Measurements from ENCODE around the gene GALNT2.
A peak's percentile ranks its signal among the peaks of the same experiment; 100 is the strongest.

The GALNT2 gene

GRCh38 chr1:230091473-230092231, 24.6 kb downstream of the GALNT2 start:
- no peak for DNase-seq (ENCODE audit: low spot score)

GRCh38 chr1:230094746-230095145, 27.7 kb downstream of the GALNT2 start:
- DNase-seq (ENCODE audit: low spot score): no peak

GRCh38 chr1:230095938-230096337, 28.9 kb downstream of the GALNT2 start:
- DNase-seq (ENCODE audit: low spot score): no peak

- no peak for DNase-seq (ENCODE audit: low spot score)
These were observed 30.3 kb downstream of the GALNT2 start for GRCh38 chr1:230097370-230097769.

- DNase-seq (ENCODE audit: low spot score): no peak
These were observed 31.7 kb downstream of the GALNT2 start for GRCh38 chr1:230098723-230099122.

GRCh38 chr1:230099465-230099864, 32.4 kb downstream of the GALNT2 start:
- peak; percentile 96 for DNase-seq (ENCODE audit: low spot score)

GRCh38 chr1:230100932-230101331, 33.9 kb downstream of the GALNT2 start:
- no peak for DNase-seq (ENCODE audit: low spot score)

GRCh38 chr1:230101556-230101955, 34.5 kb downstream of the GALNT2 start:
- no peak for DNase-seq (ENCODE audit: low spot score)

GRCh38 chr1:230102046-230102445, 35.0 kb downstream of the GALNT2 start:
- no peak for DNase-seq (ENCODE audit: low spot score)

GRCh38 chr1:230102472-230102871, 35.4 kb downstream of the GALNT2 start:
- DNase-seq (ENCODE audit: low spot score): no peak

GRCh38 chr1:230103306-230104173, 36.5 kb downstream of the GALNT2 start:
- DNase-seq (ENCODE audit: low spot score): no peak

- peak; percentile 60 for DNase-seq (ENCODE audit: low spot score)
These were observed 37.6 kb downstream of the GALNT2 start for GRCh38 chr1:230104395-230105244.

GRCh38 chr1:230105245-230105753, 38.3 kb downstream of the GALNT2 start:
- no peak for DNase-seq (ENCODE audit: low spot score)

- DNase-seq (ENCODE audit: low spot score): no peak
These were observed 39.0 kb downstream of the GALNT2 start for GRCh38 chr1:230105754-230106625.

- no peak for DNase-seq (ENCODE audit: low spot score)
These were observed 40.9 kb downstream of the GALNT2 start for GRCh38 chr1:230107941-230108340.

- no peak for DNase-seq (ENCODE audit: low spot score)
These were observed 41.5 kb downstream of the GALNT2 start for GRCh38 chr1:230108580-230108979.

- DNase-seq (ENCODE audit: low spot score): no peak
These were observed 42.0 kb downstream of the GALNT2 start for GRCh38 chr1:230109066-230109465.

GRCh38 chr1:230109895-230110667, 43.0 kb downstream of the GALNT2 start:
- DNase-seq (ENCODE audit: low spot score): no peak

GRCh38 chr1:230110971-230111370, 43.9 kb downstream of the GALNT2 start:
- DNase-seq (ENCODE audit: low spot score): no peak

GRCh38 chr1:230112131-230112701, 45.2 kb downstream of the GALNT2 start:
- no peak for DNase-seq (ENCODE audit: low spot score)

All from cerebellar cortex (tissue), 1 donor.